ENCODE data around the gene ESRRG. TPM values are rescaled to one million over a fixed set of nuclear protein-coding genes. Genes with fewer than 3 reads are reported as not detected.

Gene ESRRG
- total RNA-seq, 1 donor from 2014 or later: not detected

DNA sequence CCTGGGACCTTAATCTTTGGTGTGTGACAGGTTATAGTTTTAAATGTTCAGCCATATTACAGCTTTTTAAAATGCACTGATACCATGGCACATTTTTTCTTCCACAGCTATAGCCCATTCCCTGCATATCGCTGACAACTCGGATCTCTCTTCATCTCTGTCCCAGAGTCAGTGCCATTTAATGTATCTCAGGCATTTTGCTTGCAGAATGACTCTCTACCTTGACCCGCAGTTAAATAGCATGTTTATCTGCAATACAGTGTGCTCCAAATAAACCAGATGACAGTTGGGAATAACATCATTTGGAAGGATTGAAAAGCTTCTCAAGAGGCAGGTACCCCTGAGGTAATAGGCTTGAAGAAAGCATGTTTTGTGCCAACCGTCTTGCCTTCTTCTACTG lies 200.2 kb downstream of the ESRRG start:
- intact Hi-C loops (cut with micrococcal nuclease): no loop called here

- intact Hi-C loops (cut with micrococcal nuclease): no loop called here
These were observed 201.8 kb downstream of the ESRRG start for GRCh38 chr1:216521477-216521876.

- intact Hi-C loops (cut with micrococcal nuclease): no loop called here
These were observed 204.2 kb downstream of the ESRRG start for GRCh38 chr1:216518844-216519627.

GRCh38 chr1:216502528-216503162 lies 220.6 kb downstream of the ESRRG start:
- intact Hi-C loops (cut with micrococcal nuclease): no loop called here

GRCh38 chr1:216500273-216500967 lies 222.8 kb downstream of the ESRRG start:
- intact Hi-C loops (cut with micrococcal nuclease): no loop called here

- intact Hi-C loops (cut with micrococcal nuclease): no loop called here
These were observed 223.5 kb downstream of the ESRRG start for GRCh38 chr1:216499581-216500272.

DNA sequence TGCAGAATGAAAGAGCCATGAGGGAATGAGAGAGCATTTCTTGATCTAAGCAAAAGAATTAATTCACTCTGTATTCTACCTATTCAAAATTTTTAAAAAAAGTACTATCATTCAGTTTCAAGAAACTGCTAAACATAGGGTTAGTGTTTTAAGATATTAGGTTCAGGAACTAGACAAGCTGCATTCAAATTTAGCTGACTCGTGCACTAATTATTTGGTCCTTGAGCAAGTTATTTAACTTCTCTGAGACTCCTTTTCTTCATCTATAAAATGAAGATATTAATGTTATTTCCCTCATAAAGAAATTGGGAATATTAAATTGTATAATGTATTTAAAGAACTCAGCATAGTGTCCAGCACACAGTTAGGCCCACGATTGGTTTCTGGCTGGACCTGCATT lies 225.0 kb downstream of the ESRRG start:
- intact Hi-C loops (cut with micrococcal nuclease): no loop called here

DNA sequence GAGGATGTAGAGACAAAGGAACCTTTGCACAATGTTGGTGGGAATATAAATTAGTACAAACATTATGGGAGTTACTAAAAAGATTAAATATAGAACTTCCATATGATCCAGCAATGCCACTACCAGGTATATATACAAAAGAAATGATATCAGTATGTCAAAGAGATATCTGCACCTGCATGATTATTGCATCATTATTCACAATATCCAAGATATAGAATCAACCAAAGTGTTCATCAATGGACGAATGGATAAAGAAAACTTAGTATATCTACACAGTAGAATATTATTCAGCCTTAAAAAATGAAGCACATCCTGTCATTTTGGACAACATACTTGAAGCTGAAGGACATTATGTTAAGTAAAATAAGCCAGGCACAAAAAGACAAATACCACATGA lies 238.2 kb downstream of the ESRRG start:
- intact Hi-C loops (cut with micrococcal nuclease): no loop called here

DNA sequence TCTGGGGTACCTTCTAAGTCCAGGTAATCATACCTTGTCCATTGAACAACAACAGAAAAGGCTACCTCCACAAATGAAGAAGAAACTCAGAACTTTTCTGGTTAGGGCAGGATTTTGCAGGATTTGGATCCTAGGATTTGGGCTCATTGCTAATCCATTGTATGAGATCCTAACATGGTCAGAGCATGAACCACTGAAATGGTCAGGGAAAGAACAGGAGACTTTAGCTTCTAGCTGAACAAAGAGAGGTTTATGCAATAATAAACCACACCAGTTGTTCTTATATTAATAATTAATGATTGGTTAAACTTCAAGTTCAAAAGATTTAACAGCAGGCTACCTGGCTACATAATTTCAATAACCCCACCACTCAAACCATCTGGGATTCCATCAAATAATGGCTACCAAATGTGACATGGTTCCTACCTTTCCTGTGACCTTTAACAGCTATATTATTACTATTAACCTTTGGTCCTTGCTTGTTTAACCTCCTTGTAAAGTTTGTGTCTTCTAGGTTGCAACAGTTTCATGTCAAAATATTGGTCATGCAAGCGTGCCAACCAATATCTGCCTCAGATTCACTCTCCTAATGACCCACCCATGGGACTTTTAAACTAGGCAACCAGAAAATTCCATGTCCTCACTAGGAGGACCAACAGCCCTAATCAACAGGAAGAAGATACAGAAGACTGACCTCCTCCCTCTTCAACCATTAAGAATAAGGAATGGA lies 239.4 kb downstream of the ESRRG start:
- intact Hi-C loops (cut with micrococcal nuclease): no loop called here

GRCh38 chr1:216482620-216483019 lies 240.6 kb downstream of the ESRRG start:
- intact Hi-C loops (cut with micrococcal nuclease): no loop called here

GRCh38 chr1:216478238-216478637 lies 245.0 kb downstream of the ESRRG start:
- intact Hi-C loops (cut with micrococcal nuclease): no loop called here

- intact Hi-C loops (cut with micrococcal nuclease): no loop called here
These were observed 246.9 kb downstream of the ESRRG start for GRCh38 chr1:216476341-216476740.

GRCh38 chr1:216475659-216476276 lies 247.5 kb downstream of the ESRRG start:
- intact Hi-C loops (cut with micrococcal nuclease): no loop called here

- intact Hi-C loops (cut with micrococcal nuclease): no loop called here
These were observed 256.9 kb downstream of the ESRRG start for GRCh38 chr1:216466162-216466801.

- intact Hi-C loops (cut with micrococcal nuclease): no loop called here
These were observed 258.7 kb downstream of the ESRRG start for GRCh38 chr1:216464489-216464888.

DNA sequence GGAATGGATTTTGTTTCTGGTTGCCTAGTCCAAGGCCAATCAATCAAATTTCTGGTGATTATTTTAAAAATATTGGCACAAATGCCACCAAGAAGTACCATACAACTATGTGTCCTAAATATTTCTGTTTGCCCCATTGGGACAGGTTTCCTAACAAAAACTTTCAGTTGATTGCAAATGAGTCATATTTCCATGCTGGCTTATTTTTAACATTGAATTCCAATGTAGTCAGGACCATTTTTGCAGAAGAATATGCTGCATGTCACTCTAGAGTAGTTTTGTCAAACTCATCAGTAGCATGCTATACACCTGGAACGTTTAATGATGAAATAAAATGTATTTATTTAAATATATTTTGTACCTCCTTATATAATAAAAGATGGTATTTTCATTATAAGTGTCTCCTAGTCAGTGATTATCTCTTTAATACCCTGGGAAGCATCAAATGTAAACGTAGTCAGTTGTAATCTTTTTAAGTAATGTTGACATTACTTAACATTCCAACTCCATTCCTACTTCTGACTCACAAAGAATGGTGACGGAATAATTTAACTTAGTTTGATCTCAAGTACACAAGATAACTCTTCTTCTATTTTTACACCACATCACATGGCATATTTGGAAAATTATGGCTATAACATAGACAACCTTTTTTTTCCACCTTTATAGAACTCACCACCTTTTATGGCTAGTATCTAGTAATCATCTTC lies 261.0 kb downstream of the ESRRG start:
- intact Hi-C loops (cut with micrococcal nuclease): no loop called here

DNA sequence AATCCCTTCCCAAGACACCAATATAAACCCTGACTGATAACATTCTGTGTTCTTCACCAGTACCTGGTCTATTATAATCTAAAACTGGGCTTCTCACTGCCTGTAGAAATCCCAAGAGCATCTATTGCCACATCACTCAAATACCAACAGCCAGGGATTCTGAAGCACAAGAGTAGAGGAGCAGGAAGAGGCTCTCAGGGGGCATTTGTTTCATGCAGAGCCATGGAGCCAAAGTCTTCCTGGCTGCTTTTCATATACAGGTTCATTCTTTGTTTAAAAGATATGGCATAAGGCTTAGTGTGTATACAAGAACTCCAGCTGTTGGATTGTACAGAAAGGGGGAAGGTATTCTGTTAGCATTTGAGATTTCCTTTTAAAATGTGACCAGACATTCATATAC lies 261.8 kb downstream of the ESRRG start:
- intact Hi-C loops (cut with micrococcal nuclease): no loop called here

- intact Hi-C loops (cut with micrococcal nuclease): no loop called here
These were observed 263.5 kb downstream of the ESRRG start for GRCh38 chr1:216459651-216460207.

DNA sequence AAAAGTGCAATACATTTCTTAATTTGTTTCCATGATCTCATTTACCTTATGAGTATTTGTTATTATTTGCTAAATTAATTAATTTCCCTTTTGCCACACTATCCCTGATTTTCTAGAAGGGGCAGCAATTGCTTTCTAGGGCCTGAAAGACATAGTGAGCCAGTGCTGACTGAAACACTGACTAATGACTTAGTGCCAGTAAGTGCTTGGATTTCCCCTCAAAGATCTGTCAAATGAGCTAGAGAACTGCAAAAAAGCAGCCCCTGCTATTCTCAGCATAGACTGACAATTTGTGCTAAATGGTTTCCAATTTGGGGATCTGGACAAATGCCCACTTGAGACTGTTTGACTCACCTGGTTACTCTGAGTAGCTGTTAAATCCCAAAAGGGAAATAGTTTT lies 264.4 kb downstream of the ESRRG start:
- intact Hi-C loops (cut with micrococcal nuclease): no loop called here
